HL-60 (cell line): ENCODE measurements around the gene ARHGAP26.

ENCODE experiments used
- CTCF ChIP-seq: IDR thresholded peaks from one replicate; pipeline ENCODE4 v1.5.1; 2011; ENCODE audit warnings: low read length, control low read depth, inconsistent platforms; ENCODE audit not compliant: insufficient read depth
- GABPA ChIP-seq: IDR thresholded peaks from 2 replicates; pipeline ENCODE4 v1.6.1; 2012; ENCODE audit warnings: low read depth
- POLR2AphosphoS5 ChIP-seq: IDR thresholded peaks from 2 replicates; pipeline ENCODE4 v1.6.1; 2012; ENCODE audit warnings: low read depth
- REST ChIP-seq: IDR thresholded peaks from 2 replicates; pipeline ENCODE4 v1.6.1; 2012; ENCODE audit warnings: low read depth; ENCODE audit not compliant: insufficient replicate concordance
- SPI1 ChIP-seq: IDR thresholded peaks from 2 replicates; pipeline ENCODE4 v1.6.1; 2012; ENCODE audit warnings: low read depth, mild to moderate bottlenecking, borderline replicate concordance

DNA sequence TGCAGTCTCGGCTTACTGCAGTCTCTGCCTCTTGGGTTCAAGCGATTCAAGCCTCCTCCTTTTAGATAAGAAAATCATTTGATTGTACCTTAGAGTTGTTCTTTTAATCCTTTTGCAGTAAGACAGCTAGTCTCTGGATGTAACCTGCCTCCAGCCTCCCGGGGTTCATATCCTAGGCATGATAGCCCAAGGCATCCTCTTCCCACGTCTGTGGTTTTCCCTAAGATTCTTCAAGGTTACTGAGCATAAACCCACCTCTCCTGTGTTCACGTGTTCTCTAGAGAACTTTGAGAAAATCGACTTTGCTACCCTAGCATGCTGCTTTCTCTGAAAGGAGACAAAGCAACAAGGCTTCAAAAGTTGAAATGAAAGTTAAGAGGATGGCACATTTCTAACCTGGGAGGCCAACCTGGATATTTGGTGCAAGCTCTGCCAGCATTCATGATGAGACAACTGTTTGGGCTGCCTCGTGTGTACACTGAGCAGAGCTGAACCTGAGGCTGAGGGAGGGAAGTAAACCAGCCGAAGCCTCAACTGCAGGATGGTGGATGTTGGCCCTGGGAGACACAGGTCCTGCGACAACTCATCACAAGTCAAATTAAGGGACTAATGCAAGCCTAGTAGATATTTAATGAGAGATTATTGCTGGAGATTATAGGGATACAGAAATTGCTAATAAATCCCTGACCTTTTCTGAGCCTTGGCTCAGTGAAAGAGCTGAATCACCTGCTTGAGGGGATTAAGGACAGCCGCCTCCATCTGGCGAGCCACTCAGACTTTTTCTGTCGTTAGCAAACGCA lies 261.8 kb downstream of the ARHGAP26 start:
- TF ChIP-seq CTCF (no peak), SPI1 (no peak), POLR2AphosphoS5 (no peak), REST (no peak), GABPA (no peak)
